Nephron (organoid): ENCODE data around the gene SH3PXD2A.

Experiments used
- H3K27ac Mint-ChIP-seq, 3 experiments: 2 replicates each; pipeline ENCODE4 v1.8.0; 2020; ENCODE audit warnings: mixed read lengths in 3 of 3, mild to moderate bottlenecking in 2 of 3, moderate library complexity in 1 of 3
- H3K27me3 Mint-ChIP-seq: 2 replicates; pipeline ENCODE4 v1.8.0; 2021; ENCODE audit warnings: low read depth, mild to moderate bottlenecking, moderate library complexity, mixed read lengths
- H3K36me3 Mint-ChIP-seq: 2 replicates; pipeline ENCODE4 v1.8.0; 2020; ENCODE audit warnings: low read depth, mixed read lengths
- H3K4me1 Mint-ChIP-seq: 2 replicates; pipeline ENCODE4 v1.8.0; 2020; ENCODE audit warnings: mixed read lengths
- H3K4me3 Mint-ChIP-seq, 3 experiments: 2 replicates each; pipeline ENCODE4 v1.8.0; 2020; ENCODE audit warnings: mild to moderate bottlenecking in 3 of 3, mixed read lengths in 3 of 3, moderate library complexity in 2 of 3
- H3K9me3 Mint-ChIP-seq: 2 replicates; pipeline ENCODE4 v1.8.0; 2020; ENCODE audit warnings: mixed read lengths
- TF ChIP-seq, protein P1 (sequence below), 3 experiments: fragments of 200-600 bp; sonication (generic); IDR thresholded peaks; one replicate each; pipeline ENCODE4 v1.5.0; 2021; ENCODE audit warnings: antibody characterized with exemption in 3 of 3; ENCODE audit not compliant: unreplicated experiment in 3 of 3

The SH3PXD2A gene

DNA sequence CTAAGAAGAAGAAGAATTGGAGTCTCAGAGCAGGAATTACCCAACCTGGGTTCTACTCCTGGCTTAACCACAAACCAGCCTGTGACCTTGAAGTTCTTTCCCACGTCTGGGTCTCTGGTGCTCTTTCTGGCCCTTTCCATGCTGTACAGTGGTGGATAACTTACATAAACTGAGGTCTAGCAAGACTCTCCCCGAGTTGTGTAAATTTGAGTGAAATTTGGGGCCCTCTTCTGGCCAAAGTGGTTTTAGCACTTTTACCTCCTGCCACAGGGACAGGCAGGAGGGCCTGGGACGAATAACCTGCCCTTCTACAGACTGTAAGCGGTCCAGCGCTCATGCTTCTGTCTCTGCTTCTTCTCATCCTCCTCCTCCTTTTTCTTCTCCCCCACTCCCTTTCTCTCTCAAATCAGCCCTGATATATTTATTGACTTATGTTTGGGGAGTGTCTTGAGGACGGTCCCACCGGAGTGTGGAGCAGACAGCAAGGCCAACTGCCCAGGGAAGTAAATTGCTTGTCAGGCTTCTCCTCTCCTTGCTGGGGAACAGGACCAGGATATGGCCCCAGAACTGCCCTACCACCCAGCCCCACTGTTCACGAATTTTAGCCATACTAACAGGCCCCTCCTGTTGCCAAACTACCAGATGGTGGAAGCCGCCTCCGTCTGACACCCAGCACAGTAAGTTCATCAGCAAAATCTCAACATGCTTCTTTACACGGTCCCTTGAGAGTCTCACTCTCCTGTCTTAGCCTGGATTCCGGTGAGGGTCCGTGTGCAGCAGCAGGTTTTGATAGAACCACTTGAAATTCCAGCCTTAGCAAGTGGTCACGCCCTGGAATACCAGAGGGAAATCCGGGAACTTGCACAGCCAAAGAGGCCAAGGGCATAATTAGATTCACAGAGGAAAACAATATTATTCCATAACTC is 4.0 kb upstream of the SH3PXD2A start:
- H3K27ac Mint-ChIP-seq, result peak overlapping the region in 1 of 3 experiments; percentile 45
- H3K36me3 Mint-ChIP-seq, result peaks cover 6% of the 10 kb centered on the region
- H3K4me3 Mint-ChIP-seq, result peak overlapping the region; percentile 22 to 63 (median 28)
- TF ChIP-seq, protein P1, sequence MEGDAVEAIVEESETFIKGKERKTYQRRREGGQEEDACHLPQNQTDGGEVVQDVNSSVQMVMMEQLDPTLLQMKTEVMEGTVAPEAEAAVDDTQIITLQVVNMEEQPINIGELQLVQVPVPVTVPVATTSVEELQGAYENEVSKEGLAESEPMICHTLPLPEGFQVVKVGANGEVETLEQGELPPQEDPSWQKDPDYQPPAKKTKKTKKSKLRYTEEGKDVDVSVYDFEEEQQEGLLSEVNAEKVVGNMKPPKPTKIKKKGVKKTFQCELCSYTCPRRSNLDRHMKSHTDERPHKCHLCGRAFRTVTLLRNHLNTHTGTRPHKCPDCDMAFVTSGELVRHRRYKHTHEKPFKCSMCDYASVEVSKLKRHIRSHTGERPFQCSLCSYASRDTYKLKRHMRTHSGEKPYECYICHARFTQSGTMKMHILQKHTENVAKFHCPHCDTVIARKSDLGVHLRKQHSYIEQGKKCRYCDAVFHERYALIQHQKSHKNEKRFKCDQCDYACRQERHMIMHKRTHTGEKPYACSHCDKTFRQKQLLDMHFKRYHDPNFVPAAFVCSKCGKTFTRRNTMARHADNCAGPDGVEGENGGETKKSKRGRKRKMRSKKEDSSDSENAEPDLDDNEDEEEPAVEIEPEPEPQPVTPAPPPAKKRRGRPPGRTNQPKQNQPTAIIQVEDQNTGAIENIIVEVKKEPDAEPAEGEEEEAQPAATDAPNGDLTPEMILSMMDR (IDR thresholded peaks at IDR 0.05; ENCODE audit: unreplicated experiment in 3 of 3), result peak; percentile 71 to 81 (median 72)
- peaks cover 30% of the 10 kb centered on the region for H3K27me3 Mint-ChIP-seq
- H3K9me3 Mint-ChIP-seq, result peaks cover 9% of the 10 kb centered on the region
- H3K4me1 Mint-ChIP-seq, result peaks cover 22% of the 10 kb centered on the region

DNA sequence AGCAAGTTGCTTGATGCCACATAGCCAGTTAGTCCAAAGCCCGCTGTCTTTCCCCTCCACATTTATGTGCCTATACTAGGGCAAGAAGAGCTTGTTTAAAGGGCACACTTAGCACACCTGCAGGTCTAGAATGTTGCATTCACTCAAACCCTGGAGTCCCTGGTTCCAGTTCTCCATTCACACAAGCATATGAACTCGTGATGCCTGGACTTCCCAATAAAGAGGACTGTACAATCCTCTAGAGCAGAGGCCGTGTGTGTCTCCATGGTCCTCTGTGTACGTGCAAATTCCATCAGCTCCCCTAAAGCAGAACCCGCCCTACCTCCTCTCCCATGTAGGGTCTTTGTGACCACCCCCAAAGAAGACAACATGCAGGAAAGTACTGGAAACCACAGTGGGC is 3.0 kb upstream of the SH3PXD2A start:
- H3K4me3 Mint-ChIP-seq, result peak overlapping the region in 1 of 3 experiments; percentile 5
- peaks cover 38% of the 10 kb centered on the region for H3K27me3 Mint-ChIP-seq
- H3K36me3 Mint-ChIP-seq, result no peaks in the 10 kb centered on the region
- no peak overlapping the region for H3K27ac Mint-ChIP-seq
- no peaks in the 10 kb centered on the region for H3K9me3 Mint-ChIP-seq
- TF ChIP-seq, protein P1 (IDR thresholded peaks at IDR 0.05; ENCODE audit: unreplicated experiment in 3 of 3), result no peak
- peaks cover 33% of the 10 kb centered on the region for H3K4me1 Mint-ChIP-seq

DNA sequence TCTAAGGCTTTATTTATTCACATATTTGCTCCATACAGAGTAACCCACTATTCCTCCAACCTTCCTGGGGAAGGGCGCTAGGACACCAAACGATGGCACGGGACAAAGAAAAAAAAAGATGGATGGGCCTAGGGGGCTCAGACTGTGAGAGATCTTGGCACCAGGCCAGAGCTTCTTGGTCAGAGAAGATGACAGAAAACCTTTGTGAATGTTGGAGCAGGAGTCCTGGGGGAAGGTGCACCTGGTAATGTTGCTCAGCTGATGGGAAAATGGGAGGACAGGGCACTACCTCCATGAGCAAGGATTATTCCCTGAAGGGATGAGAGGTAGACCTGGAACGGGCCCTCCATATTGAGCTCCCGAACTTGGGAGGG is 1.4 kb upstream of the SH3PXD2A start:
- no peaks in the 10 kb centered on the region for H3K9me3 Mint-ChIP-seq
- TF ChIP-seq, protein P1 (IDR thresholded peaks at IDR 0.05; ENCODE audit: unreplicated experiment in 3 of 3), result no peak
- H3K4me3 Mint-ChIP-seq, result peak overlapping the region; percentile 81 to 89 (median 88)
- H3K4me1 Mint-ChIP-seq, result peaks cover 49% of the 10 kb centered on the region
- peak overlapping the region in 2 of 3 experiments; percentile 6 to 77 for H3K27ac Mint-ChIP-seq
- H3K27me3 Mint-ChIP-seq, result peaks cover 41% of the 10 kb centered on the region
- no peaks in the 10 kb centered on the region for H3K36me3 Mint-ChIP-seq

DNA sequence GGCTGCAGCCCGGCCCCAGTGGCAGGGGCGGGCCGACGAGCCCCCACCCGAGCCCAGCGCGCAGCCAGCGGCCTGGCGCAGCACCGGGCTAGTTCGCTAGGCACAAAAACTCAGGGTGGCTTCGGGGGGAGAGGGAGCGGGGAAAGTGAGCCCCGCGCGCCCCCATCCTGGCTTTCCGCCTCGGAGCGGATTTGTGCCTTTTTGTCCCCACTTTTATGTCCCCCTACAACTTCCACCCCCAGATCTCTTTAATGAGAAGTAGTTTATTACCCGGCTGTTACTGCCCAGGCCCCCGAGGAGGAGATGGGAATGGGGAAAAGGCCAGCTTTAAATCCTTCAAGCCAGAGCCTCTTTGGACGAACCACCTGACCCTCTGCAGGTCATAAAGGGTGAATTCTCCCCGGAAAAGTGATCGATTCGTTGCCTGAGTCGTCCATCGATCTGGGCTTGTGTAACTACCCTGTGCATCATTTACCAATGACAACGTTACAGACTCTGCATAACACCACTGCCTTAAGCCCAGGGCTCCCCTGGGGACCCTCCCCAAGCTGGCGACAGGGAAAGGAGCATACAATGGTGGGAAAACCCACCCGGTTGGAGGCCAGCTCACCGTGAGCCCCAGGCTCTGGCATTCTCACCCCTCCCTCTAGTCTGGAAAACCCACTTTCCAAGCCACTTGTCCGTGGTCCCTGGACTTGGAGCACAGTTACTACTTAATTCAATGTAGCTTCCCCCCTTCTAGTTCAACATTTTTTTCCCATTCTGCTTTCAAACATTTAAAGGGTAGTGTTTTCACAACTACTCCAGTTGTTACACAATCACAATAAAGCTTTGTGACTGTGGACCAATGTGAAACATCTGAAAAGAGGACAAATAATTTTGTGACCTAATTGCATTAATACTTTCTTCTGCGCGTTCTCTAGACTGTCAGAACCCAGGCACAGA is 748 bp upstream of the SH3PXD2A start:
- H3K27ac Mint-ChIP-seq, result peak overlapping the region in 2 of 3 experiments; percentile 56 to 77
- peak overlapping the region; percentile 81 to 89 (median 88) for H3K4me3 Mint-ChIP-seq
- peaks cover 55% of the 10 kb centered on the region for H3K4me1 Mint-ChIP-seq
- H3K36me3 Mint-ChIP-seq, result no peaks in the 10 kb centered on the region
- no peaks in the 10 kb centered on the region for H3K9me3 Mint-ChIP-seq
- H3K27me3 Mint-ChIP-seq, result peaks cover 41% of the 10 kb centered on the region
- TF ChIP-seq, protein P1 (IDR thresholded peaks at IDR 0.05; ENCODE audit: unreplicated experiment in 3 of 3), result no peak

DNA sequence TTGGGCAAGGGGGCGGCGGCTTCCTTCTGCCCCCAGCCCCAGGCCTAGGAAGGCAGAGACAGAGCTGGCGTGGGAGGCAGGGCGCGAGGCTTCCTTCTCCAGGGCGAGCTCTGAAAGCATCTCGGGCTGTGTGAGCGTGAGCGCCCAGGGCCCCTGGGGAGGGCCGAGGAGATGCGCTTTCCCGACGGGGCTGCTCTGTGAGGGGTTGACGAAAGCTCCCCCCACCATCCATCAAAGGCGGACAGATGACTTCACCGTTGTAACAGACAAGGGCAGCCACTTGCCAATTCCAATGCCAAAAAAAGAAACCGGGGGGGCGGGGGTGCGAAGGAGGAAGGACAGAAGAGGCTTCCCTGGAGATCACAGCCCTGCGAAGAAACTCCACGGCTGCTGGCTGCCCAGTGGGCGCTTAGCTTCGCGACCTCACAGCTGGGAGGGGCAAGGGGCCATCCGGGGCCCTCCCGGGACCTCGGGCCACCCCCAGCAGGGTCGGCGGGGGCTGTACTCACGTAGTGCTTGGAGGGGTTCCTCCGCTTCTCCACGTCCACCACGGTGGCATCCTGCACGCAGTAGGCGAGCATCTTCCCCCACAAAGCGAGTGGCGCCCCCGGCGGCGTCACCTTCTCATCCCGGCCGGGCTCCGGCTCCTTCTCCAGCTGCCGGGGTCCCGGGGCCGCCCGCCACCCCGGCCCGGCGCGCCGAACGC is 537 bp downstream of the SH3PXD2A start:
- peaks cover 35% of the 10 kb centered on the region for H3K27me3 Mint-ChIP-seq
- TF ChIP-seq, protein P1 (IDR thresholded peaks at IDR 0.05; ENCODE audit: unreplicated experiment in 3 of 3), result peak in 1 of 3 experiments; percentile 9
- H3K27ac Mint-ChIP-seq, result peak overlapping the region; percentile 64 to 94 (median 66)
- no peaks in the 10 kb centered on the region for H3K9me3 Mint-ChIP-seq
- peaks cover 65% of the 10 kb centered on the region for H3K4me1 Mint-ChIP-seq
- peak overlapping the region; percentile 87 to 97 (median 90) for H3K4me3 Mint-ChIP-seq
- no peaks in the 10 kb centered on the region for H3K36me3 Mint-ChIP-seq
